Activated CD8-positive, alpha-beta memory T cell treated with anti-CD3 and anti-CD28 coated beads for 24 hours (primary cell): ENCODE results near the gene ARNT2.

Experiments used
- DNase-seq: peaks from one replicate; pipeline ENCODE4 v3.0.0-alpha.2; 2020

ARNT2 gene

GRCh38 chr15:80581976-80582375 lies 177.8 kb downstream of the ARNT2 start:
- no peak for DNase-seq

GRCh38 chr15:80582816-80583423 lies 178.7 kb downstream of the ARNT2 start:
- DNase-seq = no peak

GRCh38 chr15:80584561-80584964 lies 180.4 kb downstream of the ARNT2 start:
- no peak for DNase-seq

- no peak for DNase-seq
Observed at GRCh38 chr15:80584973-80585525, 180.9 kb downstream of the ARNT2 start.

- DNase-seq = no peak
Observed at GRCh38 chr15:80585544-80586018, 181.4 kb downstream of the ARNT2 start.

- DNase-seq = no peak
Observed at GRCh38 chr15:80586161-80586560, 182.0 kb downstream of the ARNT2 start.

GRCh38 chr15:80587007-80587406 lies 182.8 kb downstream of the ARNT2 start:
- no peak for DNase-seq

GRCh38 chr15:80587816-80588456 lies 183.8 kb downstream of the ARNT2 start:
- no peak for DNase-seq

- DNase-seq = no peak
Observed at GRCh38 chr15:80588801-80589200, 184.6 kb downstream of the ARNT2 start.

- no peak for DNase-seq
Observed at GRCh38 chr15:80590761-80591355, 186.7 kb downstream of the ARNT2 start.

GRCh38 chr15:80591471-80591870 lies 187.3 kb downstream of the ARNT2 start:
- no peak for DNase-seq

- DNase-seq = no peak
Observed at GRCh38 chr15:80591938-80592825, 188.0 kb downstream of the ARNT2 start.

GRCh38 chr15:80593486-80594030 lies 189.4 kb downstream of the ARNT2 start:
- DNase-seq = no peak

- no peak for DNase-seq
Observed at GRCh38 chr15:80594091-80594889, 190.1 kb downstream of the ARNT2 start.

GRCh38 chr15:80595396-80595795 lies 191.2 kb downstream of the ARNT2 start:
- DNase-seq = no peak

GRCh38 chr15:80596521-80596976 lies 192.4 kb downstream of the ARNT2 start:
- no peak for DNase-seq

GRCh38 chr15:80597076-80597475 lies 192.9 kb downstream of the ARNT2 start:
- DNase-seq = no peak

GRCh38 chr15:80599359-80599758 lies 195.2 kb downstream of the ARNT2 start:
- no peak for DNase-seq

GRCh38 chr15:80600626-80601025 lies 196.4 kb downstream of the ARNT2 start:
- no peak for DNase-seq

GRCh38 chr15:80601256-80601655 lies 197.1 kb downstream of the ARNT2 start:
- DNase-seq = no peak
